H1 (cell line): ENCODE measurements around the gene PTGDR2. TPM values are rescaled to one million over a fixed set of nuclear protein-coding genes. Genes with fewer than 3 reads are reported as not detected.

Experiments
- ATF2 ChIP-seq: IDR thresholded peaks from 2 replicates; pipeline ENCODE4 v1.6.1; 2012; ENCODE audit warnings: low read length, inconsistent platforms
- ATF3 ChIP-seq: IDR thresholded peaks from 2 replicates; pipeline ENCODE4 v1.6.1; 2011; ENCODE audit warnings: low read depth, mild to moderate bottlenecking, low read length; ENCODE audit not compliant: insufficient read depth
- CHD7 ChIP-seq: fragments of 300-600 bp; sonication (generic); IDR thresholded peaks from 2 replicates; pipeline ENCODE4 v1.7.1; 2012; ENCODE audit warnings: low read length, moderate library complexity, mild to moderate bottlenecking, inconsistent platforms; ENCODE audit not compliant: insufficient replicate concordance
- MAFK ChIP-seq: IDR thresholded peaks from 2 replicates; pipeline ENCODE4 v1.6.1; 2012; ENCODE audit warnings: low read depth, mild to moderate bottlenecking, improper control_type of control experiment, low read length
- RFX5 ChIP-seq: IDR thresholded peaks from 2 replicates; pipeline ENCODE4 v1.6.1; 2011; ENCODE audit warnings: low read depth, low read length, improper control_type of control experiment, borderline replicate concordance
- RXRA ChIP-seq: IDR thresholded peaks from 2 replicates; pipeline ENCODE4 v1.6.1; 2011; ENCODE audit warnings: low read depth, mild to moderate bottlenecking, low read length, moderate library complexity; ENCODE audit not compliant: insufficient read depth
- TEAD4 ChIP-seq: IDR thresholded peaks from 2 replicates; pipeline ENCODE4 v1.6.1; 2012; ENCODE audit warnings: low read depth, low read length, inconsistent platforms, mixed read lengths
- polyA plus RNA-seq, 7 experiments: library from polyadenylated mRNA; depleted of rRNA in 3 of 7; stranded (reverse) in 5 of 7; unstranded in 2 of 7; fragments of >200 nt in 5 of 7; fragments of 200-250 nt in 2 of 7; gene quantifications; 1 replicate in 5 of 7; 2 replicates in 1 of 7; 4 replicates in 1 of 7; pipeline versions ENCODE4 v1.2.1 to v1.2.3, GENCODE V29; 2011 to 2013; ENCODE audit warnings: missing spikeins in 2 of 7, mixed read lengths in 2 of 7
- total RNA-seq: library from RNA; stranded (reverse); fragmentation: NEBNext Ultra II Directional; extraction: Animal tissue kit (Norgen Biotek cat#: 25700); gene quantifications from 2 replicates; pipeline ENCODE4 v1.2.1, GENCODE V29; 2021

The PTGDR2 gene
- total and polyA plus RNA-seq, 2 of the 8 experiments (the other 6 are each of a cell fraction or from before 2014, with no cell fraction given) = 0.20 TPM; not detected in 1

- no peak for TF ChIP-seq CHD7
- TF ChIP-seq ATF2 = no peak
- no peak for TF ChIP-seq ATF3
- TF ChIP-seq RFX5 = no peak
- no peak for TF ChIP-seq RXRA
- no peak for TF ChIP-seq TEAD4
- no peak for TF ChIP-seq MAFK
Measured at GRCh38 chr11:60857378-60858232, 1.9 kb upstream of the PTGDR2 start (continued).
